Measurements from ENCODE around the gene CAPNS2.

- TF ChIP-seq CTCF (IDR thresholded peaks at IDR 0.05) (no peak), POLR2A (IDR thresholded peaks at IDR 0.05) (no peak)
Observed at GRCh38 chr16:55605754-55606336, 39.4 kb downstream of the CAPNS2 start.

All from thyroid gland (tissue), 4 donors.